Measurements from ENCODE around the gene DENND10.

DNA sequence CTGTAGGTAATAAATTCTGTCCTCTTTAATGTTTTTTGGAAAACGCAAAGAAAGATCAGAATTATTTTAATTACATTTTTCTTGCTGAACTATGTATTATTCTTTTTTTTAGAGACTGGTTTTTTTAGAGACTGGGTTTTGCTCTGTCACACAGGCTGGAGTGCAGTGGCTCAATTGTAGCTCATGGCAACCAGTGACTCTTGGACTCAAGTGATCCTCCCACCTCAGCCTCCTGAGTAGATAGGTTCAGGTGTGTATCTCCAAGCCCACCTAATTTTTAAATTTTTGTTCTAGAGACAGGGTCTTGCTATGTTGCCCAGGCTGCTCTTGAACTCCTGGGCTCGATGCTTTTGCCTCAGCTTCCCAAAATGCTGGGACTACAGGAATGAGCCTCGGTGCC lies 5.3 kb upstream of the DENND10 start:
- TF ChIP-seq, protein P1, sequence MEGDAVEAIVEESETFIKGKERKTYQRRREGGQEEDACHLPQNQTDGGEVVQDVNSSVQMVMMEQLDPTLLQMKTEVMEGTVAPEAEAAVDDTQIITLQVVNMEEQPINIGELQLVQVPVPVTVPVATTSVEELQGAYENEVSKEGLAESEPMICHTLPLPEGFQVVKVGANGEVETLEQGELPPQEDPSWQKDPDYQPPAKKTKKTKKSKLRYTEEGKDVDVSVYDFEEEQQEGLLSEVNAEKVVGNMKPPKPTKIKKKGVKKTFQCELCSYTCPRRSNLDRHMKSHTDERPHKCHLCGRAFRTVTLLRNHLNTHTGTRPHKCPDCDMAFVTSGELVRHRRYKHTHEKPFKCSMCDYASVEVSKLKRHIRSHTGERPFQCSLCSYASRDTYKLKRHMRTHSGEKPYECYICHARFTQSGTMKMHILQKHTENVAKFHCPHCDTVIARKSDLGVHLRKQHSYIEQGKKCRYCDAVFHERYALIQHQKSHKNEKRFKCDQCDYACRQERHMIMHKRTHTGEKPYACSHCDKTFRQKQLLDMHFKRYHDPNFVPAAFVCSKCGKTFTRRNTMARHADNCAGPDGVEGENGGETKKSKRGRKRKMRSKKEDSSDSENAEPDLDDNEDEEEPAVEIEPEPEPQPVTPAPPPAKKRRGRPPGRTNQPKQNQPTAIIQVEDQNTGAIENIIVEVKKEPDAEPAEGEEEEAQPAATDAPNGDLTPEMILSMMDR (IDR thresholded peaks at IDR 0.05), result no peak
- TF ChIP-seq, protein P2, sequence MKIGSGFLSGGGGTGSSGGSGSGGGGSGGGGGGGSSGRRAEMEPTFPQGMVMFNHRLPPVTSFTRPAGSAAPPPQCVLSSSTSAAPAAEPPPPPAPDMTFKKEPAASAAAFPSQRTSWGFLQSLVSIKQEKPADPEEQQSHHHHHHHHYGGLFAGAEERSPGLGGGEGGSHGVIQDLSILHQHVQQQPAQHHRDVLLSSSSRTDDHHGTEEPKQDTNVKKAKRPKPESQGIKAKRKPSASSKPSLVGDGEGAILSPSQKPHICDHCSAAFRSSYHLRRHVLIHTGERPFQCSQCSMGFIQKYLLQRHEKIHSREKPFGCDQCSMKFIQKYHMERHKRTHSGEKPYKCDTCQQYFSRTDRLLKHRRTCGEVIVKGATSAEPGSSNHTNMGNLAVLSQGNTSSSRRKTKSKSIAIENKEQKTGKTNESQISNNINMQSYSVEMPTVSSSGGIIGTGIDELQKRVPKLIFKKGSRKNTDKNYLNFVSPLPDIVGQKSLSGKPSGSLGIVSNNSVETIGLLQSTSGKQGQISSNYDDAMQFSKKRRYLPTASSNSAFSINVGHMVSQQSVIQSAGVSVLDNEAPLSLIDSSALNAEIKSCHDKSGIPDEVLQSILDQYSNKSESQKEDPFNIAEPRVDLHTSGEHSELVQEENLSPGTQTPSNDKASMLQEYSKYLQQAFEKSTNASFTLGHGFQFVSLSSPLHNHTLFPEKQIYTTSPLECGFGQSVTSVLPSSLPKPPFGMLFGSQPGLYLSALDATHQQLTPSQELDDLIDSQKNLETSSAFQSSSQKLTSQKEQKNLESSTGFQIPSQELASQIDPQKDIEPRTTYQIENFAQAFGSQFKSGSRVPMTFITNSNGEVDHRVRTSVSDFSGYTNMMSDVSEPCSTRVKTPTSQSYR (CRISPR knock-in tag; IDR thresholded peaks at IDR 0.05), result no peak
- TF ChIP-seq NR2C2 (CRISPR knock-in tag; IDR thresholded peaks at IDR 0.05), result no peak
- TF ChIP-seq ETV6 (CRISPR knock-in tag; IDR thresholded peaks at IDR 0.05), result no peak
- no peak for TF ChIP-seq JUN (CRISPR knock-in tag; IDR thresholded peaks at IDR 0.05)
- TF ChIP-seq, protein P3, sequence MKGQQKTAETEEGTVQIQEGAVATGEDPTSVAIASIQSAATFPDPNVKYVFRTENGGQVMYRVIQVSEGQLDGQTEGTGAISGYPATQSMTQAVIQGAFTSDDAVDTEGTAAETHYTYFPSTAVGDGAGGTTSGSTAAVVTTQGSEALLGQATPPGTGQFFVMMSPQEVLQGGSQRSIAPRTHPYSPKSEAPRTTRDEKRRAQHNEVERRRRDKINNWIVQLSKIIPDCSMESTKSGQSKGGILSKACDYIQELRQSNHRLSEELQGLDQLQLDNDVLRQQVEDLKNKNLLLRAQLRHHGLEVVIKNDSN (CRISPR knock-in tag; IDR thresholded peaks at IDR 0.05), result no peak
- no peak for TF ChIP-seq IRF2 (CRISPR knock-in tag; IDR thresholded peaks at IDR 0.05; ENCODE audit: borderline replicate concordance, low read depth)
- TF ChIP-seq CREB1 (CRISPR knock-in tag; IDR thresholded peaks at IDR 0.05), result no peak
